ENCODE data around the gene WDFY4.

The WDFY4 gene

GRCh38 chr10:48897441-48897790, 212.7 kb downstream of the WDFY4 start:
- in situ Hi-C loops (cut with MboI; ENCODE audit: low sequenced_read_pairs), result no loop called here

GRCh38 chr10:48898426-48898825, 213.8 kb downstream of the WDFY4 start:
- in situ Hi-C loops (cut with MboI; ENCODE audit: low sequenced_read_pairs), result no loop called here

- in situ Hi-C loops (cut with MboI; ENCODE audit: low sequenced_read_pairs), result no loop called here
Measured at GRCh38 chr10:48899781-48900180, 215.1 kb downstream of the WDFY4 start.

- in situ Hi-C loops (cut with MboI; ENCODE audit: low sequenced_read_pairs), result no loop called here
Measured at GRCh38 chr10:48900371-48900801, 215.7 kb downstream of the WDFY4 start.

DNA sequence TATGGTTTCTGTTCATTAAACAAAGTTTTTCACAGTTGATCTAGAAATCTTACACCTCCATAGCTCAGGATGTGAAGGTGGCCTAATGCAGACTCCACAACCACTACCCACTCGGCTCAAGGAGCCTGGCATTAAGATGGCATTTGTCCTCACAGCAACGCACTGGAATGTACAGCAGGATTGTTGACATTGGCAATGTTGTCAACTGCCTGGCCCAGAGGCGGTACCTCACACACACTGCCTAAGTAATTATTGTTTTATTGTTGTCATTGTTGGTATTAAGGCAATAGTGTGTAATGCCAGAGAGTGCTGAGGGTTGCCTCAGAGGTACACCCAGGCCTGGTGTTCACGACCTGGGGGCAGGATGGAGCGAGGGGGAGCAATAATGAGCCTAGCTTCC, 216.6 kb downstream of the WDFY4 start:
- in situ Hi-C loops (cut with MboI; ENCODE audit: low sequenced_read_pairs), result no loop called here

GRCh38 chr10:48902096-48902495, 217.4 kb downstream of the WDFY4 start:
- in situ Hi-C loops (cut with MboI; ENCODE audit: low sequenced_read_pairs), result no loop called here

- in situ Hi-C loops (cut with MboI; ENCODE audit: low sequenced_read_pairs), result no loop called here
Measured at GRCh38 chr10:48903151-48903550, 218.5 kb downstream of the WDFY4 start.

DNA sequence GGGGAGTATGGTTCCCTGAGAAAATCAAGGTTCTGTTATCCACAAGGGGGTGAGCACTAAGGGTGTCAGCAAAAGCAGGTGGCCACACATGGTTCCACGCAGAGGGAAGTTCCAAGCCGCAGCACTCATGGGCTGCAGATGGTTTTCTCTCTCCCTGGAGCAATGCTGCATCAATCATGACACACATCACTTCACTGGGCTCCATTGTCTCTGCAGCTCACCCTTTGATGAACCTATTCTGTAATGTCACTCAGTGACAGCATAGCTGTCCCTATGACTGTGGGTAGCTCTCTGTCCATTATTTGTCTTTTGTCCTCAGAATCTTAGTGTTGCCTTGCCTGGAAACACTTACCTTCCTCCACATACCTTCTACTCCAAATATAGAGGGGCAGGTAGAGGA, 220.2 kb downstream of the WDFY4 start:
- in situ Hi-C loops (cut with MboI; ENCODE audit: low sequenced_read_pairs), result no loop called here

DNA sequence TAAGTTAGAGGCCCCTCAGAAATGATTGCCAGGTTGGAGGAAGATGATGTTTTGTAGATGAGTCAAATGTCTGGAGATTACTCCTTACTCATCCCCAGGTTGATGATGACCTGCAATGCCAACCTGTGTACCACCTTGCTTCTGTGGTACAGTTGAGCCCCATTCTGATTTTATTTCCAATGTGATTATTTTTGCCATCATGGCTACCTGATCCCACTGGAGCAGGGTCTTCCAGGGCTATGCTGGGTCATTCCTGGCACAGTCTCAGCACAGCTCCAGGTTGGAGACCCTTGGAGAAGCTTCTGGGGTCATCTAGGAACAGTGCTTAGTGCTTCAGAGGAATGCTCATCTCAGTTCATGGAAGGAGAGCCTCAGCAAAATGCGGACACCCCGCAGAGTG, 220.6 kb downstream of the WDFY4 start:
- in situ Hi-C loops (cut with MboI; ENCODE audit: low sequenced_read_pairs), result no loop called here

DNA sequence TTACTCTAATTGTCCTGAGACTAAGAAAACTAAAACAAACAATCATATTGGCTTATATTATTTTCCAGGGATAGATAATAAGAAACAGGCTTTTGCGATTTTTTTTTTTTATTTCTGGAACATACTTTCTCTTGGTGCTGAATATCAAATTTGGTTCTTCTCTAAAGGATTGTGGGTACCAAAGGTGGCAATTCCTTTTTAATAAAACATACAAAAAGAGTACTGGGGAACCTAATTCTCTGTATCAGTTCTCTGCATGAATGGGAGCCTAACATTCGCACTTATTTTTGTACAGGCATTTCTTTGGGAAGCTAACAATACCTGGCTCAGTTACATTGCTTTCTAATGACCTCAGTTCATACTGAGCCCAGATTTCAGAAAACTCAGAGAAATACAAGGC, 222.2 kb downstream of the WDFY4 start:
- in situ Hi-C loops (cut with MboI; ENCODE audit: low sequenced_read_pairs), result no loop called here

DNA sequence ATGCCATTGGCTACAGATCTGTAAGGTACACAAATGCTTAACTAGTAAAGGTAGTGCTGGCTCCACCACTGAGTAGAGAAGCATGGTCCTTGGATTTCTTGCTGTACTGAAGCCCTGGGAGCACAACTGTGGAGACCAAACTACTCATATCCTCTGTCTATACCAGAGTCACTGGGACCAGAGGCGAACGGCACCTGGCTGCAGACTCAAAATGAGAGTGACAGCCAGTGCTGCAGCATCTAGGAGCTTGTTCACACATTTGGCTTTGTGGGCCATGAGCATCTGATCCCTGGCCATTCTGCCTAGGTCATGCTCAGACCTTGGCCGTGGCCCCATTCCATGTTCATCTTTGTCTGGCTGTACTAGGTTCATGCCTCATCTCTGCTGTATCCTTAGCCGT, 223.1 kb downstream of the WDFY4 start:
- in situ Hi-C loops (cut with MboI; ENCODE audit: low sequenced_read_pairs), result no loop called here

GRCh38 chr10:48910548-48910947, 225.9 kb downstream of the WDFY4 start:
- in situ Hi-C loops (cut with MboI; ENCODE audit: low sequenced_read_pairs), result no loop called here

DNA sequence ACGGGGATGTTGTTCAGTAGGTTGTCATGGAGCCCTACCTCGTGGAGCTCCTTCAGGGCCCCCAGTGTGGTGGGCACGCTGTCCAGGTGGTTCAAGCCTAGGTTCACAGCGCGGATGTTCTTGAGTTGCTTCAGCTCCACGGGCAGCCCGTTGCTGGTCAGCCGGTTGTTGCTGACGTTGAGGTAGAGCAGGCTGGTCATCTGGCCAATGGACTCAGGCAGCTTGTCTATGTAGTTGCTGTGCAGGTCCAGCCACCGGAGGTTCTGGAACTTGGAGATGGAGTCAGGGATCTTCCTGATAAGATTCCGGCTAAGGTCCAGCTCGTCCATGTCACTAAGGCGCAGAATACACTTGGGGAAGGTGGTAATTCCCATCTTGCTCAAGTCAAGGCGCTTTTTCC, 229.0 kb downstream of the WDFY4 start:
- in situ Hi-C loops (cut with MboI; ENCODE audit: low sequenced_read_pairs), result no loop called here

DNA sequence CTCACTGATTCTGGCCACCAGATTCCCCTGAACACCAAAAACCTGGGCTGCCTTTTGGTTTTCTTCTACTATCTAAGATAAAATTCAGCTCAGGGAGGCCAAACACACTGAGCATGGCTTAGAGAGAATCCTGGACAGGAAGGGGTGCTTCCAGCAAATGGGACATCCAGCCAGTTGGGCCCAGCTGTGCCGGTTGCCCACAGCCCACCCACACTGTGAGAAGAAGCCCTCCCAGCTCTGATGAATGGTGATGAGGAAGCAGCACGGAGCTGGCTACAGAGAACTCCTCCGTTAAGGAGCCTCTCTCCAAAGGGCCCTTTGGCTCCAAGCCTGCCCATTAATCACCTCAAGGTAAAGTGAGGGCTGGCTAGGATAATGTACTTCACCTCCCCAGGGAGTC, 239.1 kb downstream of the WDFY4 start:
- in situ Hi-C loops (cut with MboI; ENCODE audit: low sequenced_read_pairs), result no loop called here

GRCh38 chr10:48924988-48925387, 240.3 kb downstream of the WDFY4 start:
- in situ Hi-C loops (cut with MboI; ENCODE audit: low sequenced_read_pairs), result no loop called here

GRCh38 chr10:48926255-48926654, 241.6 kb downstream of the WDFY4 start:
- in situ Hi-C loops (cut with MboI; ENCODE audit: low sequenced_read_pairs), result no loop called here

- in situ Hi-C loops (cut with MboI; ENCODE audit: low sequenced_read_pairs), result no loop called here
Measured at GRCh38 chr10:48926764-48927540, 242.3 kb downstream of the WDFY4 start.

DNA sequence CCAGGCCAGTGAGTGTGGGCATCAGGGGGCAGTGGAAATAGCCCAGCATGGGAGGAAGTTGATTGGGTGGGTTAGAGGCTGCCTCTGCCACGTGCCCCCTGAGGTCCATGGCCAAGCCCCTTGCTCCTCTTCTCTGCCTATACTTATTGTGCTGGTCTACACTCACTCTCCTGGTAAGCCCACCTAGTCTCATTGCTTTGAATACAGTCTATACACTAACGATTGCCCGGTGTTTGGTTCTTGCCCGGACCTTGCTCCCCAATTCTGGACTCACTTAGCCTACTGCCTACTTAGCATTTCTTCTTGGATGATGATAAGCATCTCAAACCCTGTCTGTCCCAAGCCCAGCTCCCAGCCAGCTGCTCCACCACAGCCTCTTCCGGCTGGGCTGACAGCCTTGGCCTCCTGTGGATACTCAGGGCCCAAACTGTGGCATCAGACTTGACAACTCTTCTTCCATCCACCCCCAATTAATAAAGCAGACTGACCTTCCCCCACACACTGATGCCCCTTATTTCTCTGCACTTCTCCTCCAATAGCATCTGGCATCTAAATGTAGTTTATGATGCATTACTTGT, 244.8 kb downstream of the WDFY4 start:
- in situ Hi-C loops (cut with MboI; ENCODE audit: low sequenced_read_pairs), result no loop called here

- in situ Hi-C loops (cut with MboI; ENCODE audit: low sequenced_read_pairs), result no loop called here
Measured at GRCh38 chr10:48931188-48931587, 246.5 kb downstream of the WDFY4 start.

DNA sequence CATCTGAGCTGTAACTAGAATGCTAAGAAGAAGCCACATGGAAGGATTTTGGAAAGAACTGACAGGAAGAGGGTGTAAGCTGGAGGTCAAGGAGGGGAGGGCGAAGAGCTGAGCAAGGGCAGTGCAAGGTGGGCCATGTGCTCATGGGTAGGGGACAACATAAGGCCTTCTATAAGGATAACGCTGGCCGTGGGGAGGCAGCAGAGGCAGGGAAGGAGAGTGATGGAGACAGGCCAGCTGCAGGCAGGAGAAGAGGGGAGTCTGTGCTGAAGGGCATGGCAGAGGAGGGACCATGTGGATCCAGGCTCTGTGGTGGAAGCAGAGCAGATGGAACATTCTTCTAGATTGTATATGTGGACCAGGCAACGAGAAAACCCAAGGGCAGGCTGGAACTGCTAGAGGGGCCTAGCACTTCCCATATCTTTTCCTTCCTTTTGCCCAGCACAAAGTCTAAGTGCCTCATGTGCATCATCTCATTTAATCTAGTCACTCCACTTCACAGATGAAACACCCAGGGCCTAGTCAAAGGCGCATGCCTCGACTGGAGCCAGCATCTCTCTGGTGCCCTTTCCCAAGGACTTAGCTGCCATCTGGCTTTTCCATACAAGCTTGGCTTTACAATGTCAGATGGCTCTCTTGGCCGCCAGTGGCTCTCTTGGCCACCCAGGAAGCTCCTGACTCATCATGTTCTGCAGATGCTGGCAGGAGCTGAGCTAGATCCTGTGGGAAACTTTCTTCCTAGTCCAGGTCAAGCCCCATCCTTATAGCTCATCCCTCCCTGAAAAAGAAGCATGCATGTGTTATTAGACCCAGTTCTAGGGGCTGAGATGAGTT, 248.4 kb downstream of the WDFY4 start:
- in situ Hi-C loops (cut with MboI; ENCODE audit: low sequenced_read_pairs), result no loop called here

DNA sequence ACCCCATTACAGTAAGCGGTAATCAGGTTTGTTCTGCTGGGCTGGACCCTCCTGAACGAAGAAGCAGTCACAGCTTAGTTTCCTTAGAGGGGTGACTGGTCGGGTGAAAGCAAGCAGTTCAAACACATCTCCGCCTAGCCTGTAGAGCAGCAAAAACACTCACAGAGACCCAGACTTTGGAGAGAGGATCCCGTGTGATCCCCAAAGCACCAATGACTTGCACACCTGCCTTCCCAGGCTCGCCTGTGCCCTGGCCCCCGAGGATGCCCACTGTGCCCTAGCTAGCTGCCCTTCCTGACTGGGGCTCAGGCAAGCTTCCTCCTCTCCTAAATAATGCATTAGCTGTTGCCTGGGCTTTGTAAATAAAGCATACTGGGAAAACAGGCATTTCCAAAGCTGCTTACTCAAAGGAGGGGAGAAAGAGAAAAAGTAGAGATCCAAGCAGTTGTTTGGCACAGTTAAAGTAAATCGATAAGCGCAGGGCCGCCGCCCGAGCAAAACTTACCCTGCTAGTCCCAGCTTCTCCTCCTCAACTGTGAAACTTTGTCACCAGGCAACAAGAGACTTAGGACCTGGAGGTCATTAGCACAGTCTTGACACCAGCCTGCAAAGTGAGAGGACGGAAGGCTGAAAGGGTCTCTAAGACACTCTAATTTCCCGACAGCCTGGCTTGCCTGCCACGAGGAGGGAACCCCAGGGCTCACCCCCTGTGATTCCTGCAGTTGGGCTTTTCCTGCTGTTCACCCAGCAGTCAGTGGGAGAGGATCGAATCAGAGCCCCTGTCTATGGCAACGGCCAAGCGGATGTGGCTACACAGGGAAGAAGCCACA, 250.2 kb downstream of the WDFY4 start:
- in situ Hi-C loops (cut with MboI; ENCODE audit: low sequenced_read_pairs), result no loop called here
